ENCODE measurements around the gene IFT122. TPM values are rescaled to one million over a fixed set of nuclear protein-coding genes. Genes with fewer than 3 reads are reported as not detected.

Gene IFT122
- total RNA-seq, 2 experiments from 2014 or later = 21.6 to 37.0 TPM

- H4K20me1 ChIP-seq (ENCODE audit: insufficient read depth, low read length) = no peaks in the 10 kb centered on the region
- H3K27ac ChIP-seq (ENCODE audit: low read depth, low read length, poor library complexity, severe bottlenecking) = no peak overlapping the region
- TF ChIP-seq CTCF (conservative IDR thresholded peaks at IDR 0.05; ENCODE audit: low read length) = no peak
- no peak for TF ChIP-seq EZH2phosphoT487 (IDR thresholded peaks at IDR 0.05; ENCODE audit: borderline replicate concordance, low read depth, low read length)
- no peak overlapping the region for H3K4me3 ChIP-seq (ENCODE audit: low read depth, low read length, poor library complexity, severe bottlenecking)
- intact Hi-C loops (cut with micrococcal nuclease; ENCODE audit: unreplicated experiment) = no loop called here
- no TSS peak for BruUV-seq (replicated peaks)
- DNase-seq (ENCODE audit: low spot score) = no peak
- H2AFZ ChIP-seq (ENCODE audit: low read length) = no peak overlapping the region
- no peak overlapping the region for H3K4me2 ChIP-seq (ENCODE audit: low read length)
- H3K9me2 ChIP-seq (ENCODE audit: insufficient read depth, low read length) = no peaks in the 10 kb centered on the region
- H3K9me3 ChIP-seq (ENCODE audit: low read length) = peaks cover 7% of the 10 kb centered on the region; the same call in 1 of the 2 replicates
- H3K79me2 ChIP-seq (ENCODE audit: insufficient read depth, low read depth, low read length) = no peaks in the 10 kb centered on the region
- ChIA-PET CTCF (ENCODE audit: unreplicated experiment) (no interaction called here), POLR2A (interaction anchor here (0.6 to 0.9 kb wide), 3 partner anchors 8 to 672 kb away, joined by 3 to 8 read pairs (median 4); no protein-coding TSS in a partner anchor)
- peaks cover 38% of the 10 kb centered on the region for H3K36me3 ChIP-seq (ENCODE audit: insufficient read depth, low read length)
- H3K4me1 ChIP-seq (ENCODE audit: insufficient read depth, low read length, poor library complexity, severe bottlenecking) = peaks cover 35% of the 10 kb centered on the region
Observed at GRCh38 chr3:129425619-129426018, 14.4 kb upstream of the IFT122 start.

GRCh38 chr3:129428007-129428375 lies 12.0 kb upstream of the IFT122 start:
- peaks cover 35% of the 10 kb centered on the region for H3K4me1 ChIP-seq (ENCODE audit: insufficient read depth, low read length, poor library complexity, severe bottlenecking)
- no peak for DNase-seq (ENCODE audit: low spot score)
- TF ChIP-seq EZH2phosphoT487 (IDR thresholded peaks at IDR 0.05; ENCODE audit: borderline replicate concordance, low read depth, low read length) (no peak), CTCF (conservative IDR thresholded peaks at IDR 0.05; ENCODE audit: low read length) (no peak)
- intact Hi-C loops (cut with micrococcal nuclease; ENCODE audit: unreplicated experiment) = no loop called here
- peak overlapping the region; percentile 56; the same call in 1 of the 2 replicates for H3K4me2 ChIP-seq (ENCODE audit: low read length)
- H3K79me2 ChIP-seq (ENCODE audit: insufficient read depth, low read depth, low read length) = no peaks in the 10 kb centered on the region
- H3K4me3 ChIP-seq (ENCODE audit: low read depth, low read length, poor library complexity, severe bottlenecking) = no peak overlapping the region
- no peaks in the 10 kb centered on the region for H3K9me2 ChIP-seq (ENCODE audit: insufficient read depth, low read length)
- POLR2A ChIA-PET = interaction anchor here (1.0 to 6.8 kb wide), 2 partner anchors 12 to 18 kb away, joined by 3 to 54 read pairs; partner anchors contain the start of genes IFT122 and MBD4
- H3K36me3 ChIP-seq (ENCODE audit: insufficient read depth, low read length) = peaks cover 62% of the 10 kb centered on the region
- BruUV-seq (replicated peaks) = no TSS peak
- no peaks in the 10 kb centered on the region for H4K20me1 ChIP-seq (ENCODE audit: insufficient read depth, low read length)
- CTCF ChIA-PET (ENCODE audit: unreplicated experiment) = no interaction called here
- no peak overlapping the region for H2AFZ ChIP-seq (ENCODE audit: low read length)
- H3K9me3 ChIP-seq (ENCODE audit: low read length) = peaks cover 7% of the 10 kb centered on the region; the same call in 1 of the 2 replicates
- no peak overlapping the region for H3K27ac ChIP-seq (ENCODE audit: low read depth, low read length, poor library complexity, severe bottlenecking)

- peak; percentile 70 for DNase-seq (ENCODE audit: low spot score)
- TF ChIP-seq EZH2phosphoT487 (IDR thresholded peaks at IDR 0.05; ENCODE audit: borderline replicate concordance, low read depth, low read length) = no peak
- no peak for TF ChIP-seq CTCF (conservative IDR thresholded peaks at IDR 0.05; ENCODE audit: low read length)
- POLR2A ChIA-PET = interaction anchor here (6.8 kb wide), 1 partner anchor 12 kb away, joined by 54 read pairs; the partner anchor contains the start of genes IFT122 and MBD4
- H3K79me2 ChIP-seq (ENCODE audit: insufficient read depth, low read depth, low read length) = no peaks in the 10 kb centered on the region
- H3K4me2 ChIP-seq (ENCODE audit: low read length) = peak within 1 kb of the TSS; percentile 56; the same call in 1 of the 2 replicates
- CTCF ChIA-PET (ENCODE audit: unreplicated experiment) = no interaction called here
- peaks cover 7% of the 10 kb centered on the region; the same call in 1 of the 2 replicates for H3K9me3 ChIP-seq (ENCODE audit: low read length)
- no peaks in the 10 kb centered on the region for H3K9me2 ChIP-seq (ENCODE audit: insufficient read depth, low read length)
- no peak within 1 kb of the TSS for H2AFZ ChIP-seq (ENCODE audit: low read length)
- no TSS peak for BruUV-seq (replicated peaks)
- H3K4me3 ChIP-seq (ENCODE audit: low read depth, low read length, poor library complexity, severe bottlenecking) = no peak within 1 kb of the TSS
- intact Hi-C loops (cut with micrococcal nuclease; ENCODE audit: unreplicated experiment) = no loop called here
- H3K4me1 ChIP-seq (ENCODE audit: insufficient read depth, low read length, poor library complexity, severe bottlenecking) = peaks cover 33% of the 10 kb centered on the region
- peak within 1 kb of the TSS; percentile 16 for H3K27ac ChIP-seq (ENCODE audit: low read depth, low read length, poor library complexity, severe bottlenecking)
- H4K20me1 ChIP-seq (ENCODE audit: insufficient read depth, low read length) = no peaks in the 10 kb centered on the region
- peaks cover 67% of the 10 kb centered on the region for H3K36me3 ChIP-seq (ENCODE audit: insufficient read depth, low read length)
Observed at GRCh38 chr3:129428376-129429079, 11.5 kb upstream of the IFT122 start, which contains the start of gene EFCAB12. TSS of gene EFCAB12 (minus strand) at chr3:129428636. CDS start at chr3:129428488, 148 bp downstream.
